Measurements from ENCODE around the gene TMEM273. TPM values are rescaled to one million over a fixed set of nuclear protein-coding genes. Genes with fewer than 3 reads are reported as not detected.

The TMEM273 gene
- total and polyA plus RNA-seq, 4 donors = 12.0 to 41.8 (median 17.5) TPM

GRCh38 chr10:49128854-49129253, 59.3 kb downstream of the TMEM273 start:
- Histone ChIP-seq H3K4me3 (no peak overlapping the region), H3K9me3 (ENCODE audit: control insufficient read depth in 4 of 4, insufficient read depth in 3 of 4, low read length in 3 of 4) (no peaks in the 10 kb centered on the region), H3K4me1 (ENCODE audit: control insufficient read depth in 5 of 5, insufficient read depth in 5 of 5, low read length in 5 of 5) (peaks cover 0 to 10% (median 0%) of the 10 kb centered on the region in 5 donors), H3K27ac (ENCODE audit: low read depth in 1 of 2, low read length in 1 of 2) (no peak overlapping the region), H3K36me3 (ENCODE audit: control insufficient read depth in 4 of 4, insufficient read depth in 4 of 4, low read length in 4 of 4) (no peaks in the 10 kb centered on the region), H3K27me3 (ENCODE audit: control insufficient read depth in 3 of 3, insufficient read depth in 3 of 3, low read length in 2 of 3) (no peaks in the 10 kb centered on the region), H3K9ac (ENCODE audit: insufficient read depth in 1 of 2, low read length in 2 of 2) (no peak overlapping the region)
- TF ChIP-seq CTCF (IDR thresholded peaks at IDR 0.05; ENCODE audit: control extremely low read depth, extremely low read depth) = no peak
- ATAC-seq (ENCODE audit: insufficient read depth, low FRiP score) = no peak
- no peak for DNase-seq
- WGBS, 2 donors = 79 to 85% methylated on average over 4 of the region's 4 CpGs

- no peaks in the 10 kb centered on the region for H3K27me3 ChIP-seq (ENCODE audit: control insufficient read depth in 3 of 3, insufficient read depth in 3 of 3, low read length in 2 of 3)
- no peak for ATAC-seq (ENCODE audit: insufficient read depth, low FRiP score)
- H3K36me3 ChIP-seq (ENCODE audit: control insufficient read depth in 4 of 4, insufficient read depth in 4 of 4, low read length in 4 of 4) = no peaks in the 10 kb centered on the region
- no peak for TF ChIP-seq CTCF (IDR thresholded peaks at IDR 0.05; ENCODE audit: control extremely low read depth, extremely low read depth)
- no peak overlapping the region for H3K4me3 ChIP-seq
- H3K9me3 ChIP-seq (ENCODE audit: control insufficient read depth in 4 of 4, insufficient read depth in 3 of 4, low read length in 3 of 4) = no peaks in the 10 kb centered on the region
- WGBS, 2 donors = 91 to 96% methylated on average over 7 of the region's 7 CpGs
- DNase-seq = no peak
- no peaks in the 10 kb centered on the region for H3K4me1 ChIP-seq (ENCODE audit: control insufficient read depth in 5 of 5, insufficient read depth in 5 of 5, low read length in 5 of 5)
- H3K9ac ChIP-seq (ENCODE audit: insufficient read depth in 1 of 2, low read length in 2 of 2) = no peak overlapping the region
- H3K27ac ChIP-seq (ENCODE audit: low read depth in 1 of 2, low read length in 1 of 2) = no peak overlapping the region
Measured at GRCh38 chr10:49123981-49124950, 63.9 kb downstream of the TMEM273 start.

- TF ChIP-seq CTCF (IDR thresholded peaks at IDR 0.05; ENCODE audit: control extremely low read depth, extremely low read depth) = no peak
- no peak overlapping the region for H3K4me3 ChIP-seq
- H3K27me3 ChIP-seq (ENCODE audit: control insufficient read depth in 3 of 3, insufficient read depth in 3 of 3, low read length in 2 of 3) = no peaks in the 10 kb centered on the region
- no peak overlapping the region for H3K27ac ChIP-seq (ENCODE audit: low read depth in 1 of 2, low read length in 1 of 2)
- DNase-seq = no peak
- H3K9ac ChIP-seq (ENCODE audit: insufficient read depth in 1 of 2, low read length in 2 of 2) = no peak overlapping the region
- ATAC-seq (ENCODE audit: insufficient read depth, low FRiP score) = no peak
- H3K4me1 ChIP-seq (ENCODE audit: control insufficient read depth in 5 of 5, insufficient read depth in 5 of 5, low read length in 5 of 5) = peaks cover 0 to 10% (median 0%) of the 10 kb centered on the region in 5 donors
- no peaks in the 10 kb centered on the region for H3K9me3 ChIP-seq (ENCODE audit: control insufficient read depth in 4 of 4, insufficient read depth in 3 of 4, low read length in 3 of 4)
- 83 to 89% methylated on average over 3 of the region's 3 CpGs for WGBS, 2 donors
- H3K36me3 ChIP-seq (ENCODE audit: control insufficient read depth in 4 of 4, insufficient read depth in 4 of 4, low read length in 4 of 4) = no peaks in the 10 kb centered on the region
Measured at GRCh38 chr10:49120911-49121310, 67.3 kb downstream of the TMEM273 start.
